SK-N-SH (cell line): ENCODE data around the gene SLC35G1.
A peak's percentile ranks its signal among the peaks of the same experiment; 100 is the strongest.

ENCODE experiments used
- CHD2 ChIP-seq: fragments of 150-350 bp; IDR thresholded peaks from 2 replicates; pipeline ENCODE4 v1.6.1; 2018; ENCODE audit warnings: low read length; ENCODE audit not compliant: partially characterized antibody
- ELF1 ChIP-seq: IDR thresholded peaks from 2 replicates; pipeline ENCODE4 v1.4.0; 2012
- EP300 ChIP-seq, 2 experiments: IDR thresholded peaks; 2 replicates each; pipeline versions ENCODE4 v1.4.0 to v1.6.1; 2012; ENCODE audit warnings: borderline replicate concordance in 1 of 2, low read depth in 1 of 2, low read length in 1 of 2
- EZH2phosphoT487 ChIP-seq: fragments of 200-600 bp; sonication (generic); IDR thresholded peaks from 2 replicates; pipeline ENCODE4 v1.6.1; 2017; ENCODE audit warnings: low read depth, mixed run types, mild to moderate bottlenecking, antibody characterized with exemption, moderate library complexity, borderline replicate concordance
- GABPA ChIP-seq: IDR thresholded peaks from 2 replicates; pipeline ENCODE4 v1.4.0; 2012; ENCODE audit warnings: low read depth, mild to moderate bottlenecking
- JUND ChIP-seq: IDR thresholded peaks from 2 replicates; pipeline ENCODE4 v1.4.0; 2012
- MXI1 ChIP-seq: IDR thresholded peaks from 2 replicates; pipeline ENCODE4 v1.6.1; 2012; ENCODE audit warnings: mild to moderate bottlenecking, low read depth, low read length, improper control_type of control experiment
- POLR2AphosphoS5 ChIP-seq: IDR thresholded peaks from 2 replicates; pipeline ENCODE4 v1.6.1; 2012; ENCODE audit warnings: low read depth, low read length
- RFX5 ChIP-seq: IDR thresholded peaks from 2 replicates; pipeline ENCODE4 v1.6.1; 2012; ENCODE audit warnings: mild to moderate bottlenecking, improper control_type of control experiment, low read length
- SIN3A ChIP-seq: IDR thresholded peaks from 2 replicates; pipeline ENCODE4 v1.6.1; 2012; ENCODE audit warnings: low read depth, mild to moderate bottlenecking, low read length, moderate library complexity, borderline replicate concordance
- SMC3 ChIP-seq: IDR thresholded peaks from 2 replicates; pipeline ENCODE4 v1.6.1; 2012; ENCODE audit warnings: low read depth, low read length, improper control_type of control experiment
- TAF1 ChIP-seq: IDR thresholded peaks from 2 replicates; pipeline ENCODE4 v1.6.1; 2012; ENCODE audit warnings: low read depth, mild to moderate bottlenecking, low read length, moderate library complexity, borderline replicate concordance
- TF ChIP-seq, protein P1 (sequence below): fragments of 200-600 bp; sonication (generic); IDR thresholded peaks from 2 replicates; pipeline ENCODE4 v1.6.1; 2017; ENCODE audit warnings: antibody characterized with exemption, mild to moderate bottlenecking, moderate library complexity
- TF ChIP-seq, protein P2 (sequence below): fragments of 150-350 bp; IDR thresholded peaks from 2 replicates; pipeline ENCODE4 v1.6.1; 2016; ENCODE audit warnings: mild to moderate bottlenecking, low read depth, low read length

DNA sequence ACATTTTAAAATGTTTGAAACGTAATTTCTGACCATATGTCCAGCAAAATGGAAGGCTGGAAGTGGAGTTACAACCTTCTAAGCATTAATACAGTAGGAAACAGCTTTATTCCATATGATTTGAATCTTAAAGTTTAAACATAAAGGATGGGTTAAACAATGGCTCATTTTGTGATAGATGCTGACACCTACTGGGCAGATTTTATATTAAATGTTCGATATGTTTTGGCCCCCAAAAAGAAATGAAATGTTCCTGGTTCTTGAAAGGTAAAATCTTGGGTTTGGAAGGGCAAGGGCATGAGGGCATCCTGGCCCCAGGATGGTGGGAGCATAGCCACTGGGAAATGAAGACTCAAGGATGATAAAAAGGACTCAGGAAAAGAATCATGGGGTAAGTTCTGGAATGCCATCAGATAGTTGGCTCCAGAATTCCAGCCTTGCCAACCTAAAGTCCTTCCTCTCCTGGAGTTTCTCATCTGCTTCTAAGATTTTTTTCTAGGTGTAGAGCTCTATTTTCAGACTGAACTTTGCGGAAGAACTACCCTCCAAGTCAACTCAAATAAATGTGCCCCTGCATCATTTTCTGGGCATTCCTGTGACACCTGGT is 34.6 kb upstream of the SLC35G1 start:
- TF ChIP-seq, protein P1, sequence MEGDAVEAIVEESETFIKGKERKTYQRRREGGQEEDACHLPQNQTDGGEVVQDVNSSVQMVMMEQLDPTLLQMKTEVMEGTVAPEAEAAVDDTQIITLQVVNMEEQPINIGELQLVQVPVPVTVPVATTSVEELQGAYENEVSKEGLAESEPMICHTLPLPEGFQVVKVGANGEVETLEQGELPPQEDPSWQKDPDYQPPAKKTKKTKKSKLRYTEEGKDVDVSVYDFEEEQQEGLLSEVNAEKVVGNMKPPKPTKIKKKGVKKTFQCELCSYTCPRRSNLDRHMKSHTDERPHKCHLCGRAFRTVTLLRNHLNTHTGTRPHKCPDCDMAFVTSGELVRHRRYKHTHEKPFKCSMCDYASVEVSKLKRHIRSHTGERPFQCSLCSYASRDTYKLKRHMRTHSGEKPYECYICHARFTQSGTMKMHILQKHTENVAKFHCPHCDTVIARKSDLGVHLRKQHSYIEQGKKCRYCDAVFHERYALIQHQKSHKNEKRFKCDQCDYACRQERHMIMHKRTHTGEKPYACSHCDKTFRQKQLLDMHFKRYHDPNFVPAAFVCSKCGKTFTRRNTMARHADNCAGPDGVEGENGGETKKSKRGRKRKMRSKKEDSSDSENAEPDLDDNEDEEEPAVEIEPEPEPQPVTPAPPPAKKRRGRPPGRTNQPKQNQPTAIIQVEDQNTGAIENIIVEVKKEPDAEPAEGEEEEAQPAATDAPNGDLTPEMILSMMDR: peak; percentile 65
- no peak for TF ChIP-seq JUND
- TF ChIP-seq POLR2AphosphoS5: no peak
- no peak for TF ChIP-seq SIN3A
- TF ChIP-seq, protein P2, sequence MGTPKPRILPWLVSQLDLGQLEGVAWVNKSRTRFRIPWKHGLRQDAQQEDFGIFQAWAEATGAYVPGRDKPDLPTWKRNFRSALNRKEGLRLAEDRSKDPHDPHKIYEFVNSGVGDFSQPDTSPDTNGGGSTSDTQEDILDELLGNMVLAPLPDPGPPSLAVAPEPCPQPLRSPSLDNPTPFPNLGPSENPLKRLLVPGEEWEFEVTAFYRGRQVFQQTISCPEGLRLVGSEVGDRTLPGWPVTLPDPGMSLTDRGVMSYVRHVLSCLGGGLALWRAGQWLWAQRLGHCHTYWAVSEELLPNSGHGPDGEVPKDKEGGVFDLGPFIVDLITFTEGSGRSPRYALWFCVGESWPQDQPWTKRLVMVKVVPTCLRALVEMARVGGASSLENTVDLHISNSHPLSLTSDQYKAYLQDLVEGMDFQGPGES: no peak
- peak; percentile 55 for TF ChIP-seq SMC3
- no peak for TF ChIP-seq ELF1
- TF ChIP-seq EP300 (IDR thresholded peaks at IDR 0.05; ENCODE audit: borderline replicate concordance in 1 of 2, low read depth in 1 of 2, low read length in 1 of 2): no peak
- TF ChIP-seq GABPA: no peak
- TF ChIP-seq TAF1: no peak
- TF ChIP-seq CHD2: no peak
- TF ChIP-seq RFX5: no peak
- TF ChIP-seq MXI1: no peak
- no peak for TF ChIP-seq EZH2phosphoT487
